AG10803 (cell line): Measurements from ENCODE around the gene ARL15.

Experiments
- DNase-seq: peaks from one replicate; pipeline ENCODE4 v3.0.0; 2010; ENCODE audit warnings: low read depth
- H3K4me3 ChIP-seq: 2 replicates; pipeline ENCODE4 v1.5.1; 2011; ENCODE audit warnings: mild to moderate bottlenecking, low read length, control low read depth
- CTCF ChIP-seq: conservative IDR thresholded peaks from 2 replicates; pipeline ENCODE4 v1.5.1; 2011; ENCODE audit warnings: mild to moderate bottlenecking, low read length, control low read depth, inconsistent platforms

The ARL15 gene

GRCh38 chr5:54337523-54337922 is 27.1 kb upstream of the ARL15 start:
- no peak overlapping the region for H3K4me3 ChIP-seq
- DNase-seq, result no peak
- TF ChIP-seq CTCF, result no peak

- TF ChIP-seq CTCF, result no peak
- DNase-seq, result no peak
- H3K4me3 ChIP-seq, result no peak overlapping the region
Measured at GRCh38 chr5:54332720-54333119, 22.3 kb upstream of the ARL15 start.

GRCh38 chr5:54329731-54330709 is 19.6 kb upstream of the ARL15 start:
- H3K4me3 ChIP-seq, result no peak overlapping the region
- DNase-seq, result peak; percentile 96
- no peak for TF ChIP-seq CTCF

- no peak for DNase-seq
- no peak for TF ChIP-seq CTCF
- H3K4me3 ChIP-seq, result no peak overlapping the region
Measured at GRCh38 chr5:54326662-54327270, 16.4 kb upstream of the ARL15 start.

- DNase-seq, result no peak
- no peak overlapping the region for H3K4me3 ChIP-seq
- TF ChIP-seq CTCF, result no peak
Measured at GRCh38 chr5:54325610-54326311, 15.4 kb upstream of the ARL15 start.

GRCh38 chr5:54325272-54325609 is 14.9 kb upstream of the ARL15 start:
- DNase-seq, result no peak
- TF ChIP-seq CTCF, result no peak
- H3K4me3 ChIP-seq, result no peak overlapping the region
